ENCODE measurements around the gene ANKRD16.

DNA sequence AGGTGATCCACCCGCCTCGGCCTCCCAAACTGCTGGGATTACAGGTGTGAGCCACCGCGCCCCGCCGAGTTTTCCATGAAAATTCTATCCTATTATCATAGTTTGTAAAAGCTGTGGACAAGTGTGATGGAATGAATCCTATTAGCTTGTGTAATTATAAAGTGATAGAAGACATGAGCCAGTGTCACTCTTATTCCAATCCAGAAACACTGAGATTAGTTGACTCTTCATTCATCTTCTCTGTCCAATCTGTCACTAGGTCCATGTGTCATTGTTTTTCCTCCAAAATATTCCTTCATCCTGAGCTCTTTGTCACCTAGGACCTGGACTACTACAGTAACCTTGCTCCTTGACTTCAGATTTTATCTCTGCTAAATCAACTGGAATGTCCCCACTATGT, 13.9 kb upstream of the ANKRD16 start:
- TF ChIP-seq POLR2AphosphoS5 (IDR thresholded peaks at IDR 0.05; ENCODE audit: borderline replicate concordance, low read depth, low read length) (no peak), EZH2 (IDR thresholded peaks at IDR 0.05) (no peak)

All from SK-N-MC (cell line).